Measurements from ENCODE around the gene SNTG2.

The SNTG2 gene

DNA sequence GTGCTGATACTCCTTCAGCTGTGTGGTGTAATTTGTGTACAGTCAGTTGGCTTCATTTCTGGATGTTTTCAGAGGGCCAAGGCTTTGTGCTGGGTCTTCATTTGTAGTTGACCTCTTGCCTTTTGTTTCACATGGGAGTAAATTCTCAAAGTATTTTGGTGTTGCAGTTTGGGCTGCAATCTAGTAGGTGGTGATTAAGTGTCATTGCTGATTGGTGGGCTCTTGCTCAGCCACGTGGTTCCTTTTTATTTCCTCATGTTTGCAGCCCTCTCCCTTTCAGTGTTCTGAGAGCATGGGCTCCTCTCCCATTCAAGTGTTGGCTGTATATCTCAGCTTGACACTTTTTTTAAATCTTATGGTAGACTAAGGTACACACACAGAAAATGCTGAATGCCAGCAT is 96.8 kb downstream of the SNTG2 start:
- no peak for DNase-seq (ENCODE audit: low read depth in 1 of 2, low spot score in 1 of 2)

- no peak for DNase-seq (ENCODE audit: low read depth in 1 of 2, low spot score in 1 of 2)
These were observed 99.0 kb downstream of the SNTG2 start for GRCh38 chr2:1049691-1050090.

DNA sequence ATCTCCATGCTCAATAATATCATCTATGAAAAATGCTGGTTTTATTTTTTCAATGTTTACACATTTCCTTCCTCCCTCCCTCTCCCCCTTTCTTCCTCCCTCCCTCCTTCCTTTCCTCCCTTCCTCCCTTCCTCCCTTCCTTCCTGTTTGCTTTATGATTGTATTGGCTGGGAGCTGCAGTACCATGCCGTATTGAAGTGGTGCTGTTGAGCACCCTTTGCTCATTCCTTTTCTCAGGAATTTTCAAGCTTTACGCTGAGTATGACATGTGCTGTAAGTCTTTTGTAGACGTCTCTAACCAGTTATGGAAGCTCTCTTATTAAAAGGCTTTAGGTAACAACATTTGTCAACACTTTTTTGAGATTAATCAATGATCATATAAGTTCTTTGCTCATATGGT is 100.4 kb downstream of the SNTG2 start:
- DNase-seq (ENCODE audit: low read depth in 1 of 2, low spot score in 1 of 2) = no peak

DNA sequence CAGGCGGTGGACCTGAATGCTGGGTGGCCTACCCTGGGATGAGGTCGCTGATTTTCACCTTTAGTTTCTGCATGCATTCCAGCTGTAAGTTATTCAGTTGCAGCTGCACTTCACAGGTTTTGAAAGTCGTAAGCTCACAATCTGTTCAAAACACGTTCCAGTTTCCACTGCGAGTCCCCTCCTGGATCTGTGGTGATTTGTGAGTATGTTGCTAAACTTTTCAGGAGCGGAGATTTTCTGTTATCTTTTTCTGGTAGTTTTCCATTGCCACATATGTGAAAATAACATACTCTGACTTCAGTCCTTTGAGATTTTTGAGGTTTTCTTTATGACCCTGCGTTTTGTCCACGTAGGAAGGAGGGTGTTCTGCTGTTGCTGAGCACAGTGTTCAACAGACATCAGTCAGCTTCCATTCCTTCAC is 102.1 kb downstream of the SNTG2 start:
- no peak for DNase-seq (ENCODE audit: low read depth in 1 of 2, low spot score in 1 of 2)

- DNase-seq (ENCODE audit: low read depth in 1 of 2, low spot score in 1 of 2) = no peak
These were observed 103.1 kb downstream of the SNTG2 start for GRCh38 chr2:1053786-1054185.

DNA sequence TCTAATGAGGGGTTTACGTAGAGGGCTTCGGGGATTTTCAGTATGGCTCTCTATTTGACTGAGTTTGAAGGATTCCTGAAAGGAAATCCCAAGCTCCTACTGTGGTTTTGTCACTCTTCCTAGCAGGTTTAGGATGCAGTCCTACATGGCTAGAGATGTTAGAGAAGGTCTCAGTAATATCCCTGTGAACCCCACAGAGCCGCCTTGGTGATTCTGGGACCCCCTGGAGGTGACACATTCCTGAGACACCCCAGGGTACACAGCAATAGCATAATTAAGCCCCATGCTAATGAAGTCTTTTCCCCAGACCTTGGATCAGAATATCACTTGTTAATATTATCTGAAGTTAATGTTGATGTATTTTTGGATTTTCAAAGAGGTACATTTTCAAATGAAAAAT is 103.8 kb downstream of the SNTG2 start:
- DNase-seq (ENCODE audit: low read depth in 1 of 2, low spot score in 1 of 2) = no peak

DNA sequence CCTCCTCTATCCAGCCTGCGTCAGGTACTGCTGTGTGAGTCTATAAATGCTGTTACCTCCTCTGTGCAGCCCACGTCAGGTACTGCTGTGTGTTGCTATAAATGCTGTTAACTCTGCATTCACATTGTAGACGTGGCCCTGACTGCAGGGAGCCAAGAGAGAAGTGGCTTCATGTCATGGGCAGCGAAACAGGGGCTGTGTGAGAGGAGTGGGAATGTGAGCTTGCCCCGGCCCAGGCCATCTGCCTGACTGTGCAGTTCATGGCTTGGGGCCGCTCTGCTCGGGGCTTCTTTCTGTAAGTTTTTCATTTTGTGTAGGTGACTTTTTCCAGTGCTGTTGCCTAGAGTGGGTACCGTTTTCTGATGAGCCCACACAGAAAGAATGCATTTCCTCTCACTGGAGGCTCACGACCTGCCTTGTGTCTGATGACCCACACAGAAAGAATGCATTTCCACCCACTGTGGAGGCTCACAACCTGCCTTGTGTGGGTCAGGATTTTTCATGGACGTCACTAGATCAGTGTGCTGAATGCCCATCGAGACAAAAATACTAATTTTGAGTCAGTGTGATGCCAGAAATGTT is 104.5 kb downstream of the SNTG2 start:
- DNase-seq (ENCODE audit: low read depth in 1 of 2, low spot score in 1 of 2) = no peak

GRCh38 chr2:1060372-1060771 is 109.7 kb downstream of the SNTG2 start:
- DNase-seq (ENCODE audit: low read depth in 1 of 2, low spot score in 1 of 2) = no peak

GRCh38 chr2:1060987-1061386 is 110.3 kb downstream of the SNTG2 start:
- DNase-seq (ENCODE audit: low read depth in 1 of 2, low spot score in 1 of 2) = no peak

- DNase-seq (ENCODE audit: low read depth in 1 of 2, low spot score in 1 of 2) = no peak
These were observed 117.6 kb downstream of the SNTG2 start for GRCh38 chr2:1068241-1068640.

DNA sequence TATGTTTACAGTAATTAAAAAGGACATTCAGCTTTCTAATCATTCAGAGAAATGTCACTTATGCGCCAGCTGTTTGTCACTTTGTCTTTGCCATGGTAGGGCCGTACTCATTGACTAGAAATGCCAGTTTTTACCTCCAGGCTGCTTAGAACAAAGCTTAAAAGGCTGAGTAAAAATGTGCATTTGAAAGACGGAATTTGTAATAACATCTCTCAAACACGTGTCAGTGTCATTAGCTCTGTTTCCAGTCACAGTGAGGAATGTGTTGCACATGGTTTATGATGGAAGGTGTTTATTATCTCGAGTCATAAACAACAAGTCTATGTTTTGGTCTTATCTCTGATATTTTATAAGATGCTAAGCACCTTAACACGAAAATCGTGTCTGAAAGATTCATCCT is 118.2 kb downstream of the SNTG2 start:
- DNase-seq (ENCODE audit: low read depth in 1 of 2, low spot score in 1 of 2) = no peak

DNA sequence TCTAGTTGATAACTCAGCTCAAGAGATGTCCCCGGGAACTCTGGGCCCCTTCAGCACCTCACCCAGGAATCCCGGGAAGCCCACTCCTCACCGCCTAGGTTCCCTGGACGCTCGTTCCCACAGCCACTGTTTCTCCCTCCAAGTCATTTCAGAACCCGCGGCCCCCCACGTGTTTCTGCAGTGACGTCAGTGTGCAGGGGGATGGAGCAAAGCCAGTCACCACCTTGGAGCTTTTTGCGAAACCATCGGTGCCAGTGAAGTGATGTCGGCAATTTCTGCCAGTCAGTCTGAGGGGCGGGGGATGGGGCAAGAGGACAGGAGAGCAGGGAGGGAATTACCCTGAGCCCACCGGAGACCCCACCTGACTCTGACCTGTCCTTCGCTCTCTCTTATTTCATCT is 119.2 kb downstream of the SNTG2 start:
- no peak for DNase-seq (ENCODE audit: low read depth in 1 of 2, low spot score in 1 of 2)

DNA sequence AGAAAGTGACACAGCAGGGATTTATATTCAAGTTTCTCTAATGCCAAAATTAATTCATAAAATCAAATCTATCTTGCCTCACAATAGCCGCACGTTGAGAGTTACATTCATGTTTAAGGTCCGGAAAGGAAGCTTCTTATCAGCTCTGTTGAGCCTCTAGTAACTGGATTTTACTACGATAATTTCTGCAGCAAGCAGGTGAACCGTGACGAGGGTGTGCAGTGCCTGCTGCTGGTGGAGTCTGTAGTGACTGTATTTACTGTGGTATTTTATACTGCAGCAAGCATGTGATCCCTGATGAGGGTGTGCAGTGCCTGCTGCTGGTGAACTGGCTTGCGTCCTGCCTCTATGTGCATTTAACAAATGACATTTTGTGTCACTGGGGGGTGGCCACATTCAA is 120.0 kb downstream of the SNTG2 start:
- DNase-seq (ENCODE audit: low read depth in 1 of 2, low spot score in 1 of 2) = no peak

GRCh38 chr2:1071650-1072049 is 121.0 kb downstream of the SNTG2 start:
- DNase-seq (ENCODE audit: low read depth in 1 of 2, low spot score in 1 of 2) = no peak

DNA sequence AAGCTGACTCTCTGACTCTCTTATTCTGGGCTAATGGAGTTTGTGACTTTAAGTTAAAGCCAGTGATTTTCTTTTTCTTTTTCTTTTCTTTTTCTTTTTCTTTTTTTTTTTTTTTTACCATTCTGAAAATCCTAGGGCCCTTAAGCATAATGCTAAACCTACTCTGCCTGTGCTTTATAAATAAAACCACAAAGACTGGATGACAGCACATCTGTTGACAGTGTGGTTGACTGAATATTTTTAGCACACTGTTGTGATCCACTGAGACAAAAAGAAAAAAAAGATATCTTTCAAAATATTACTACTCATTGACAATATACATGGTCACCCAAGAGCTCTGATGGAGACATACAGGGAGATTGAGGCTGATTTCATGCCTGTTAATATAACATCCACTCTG is 121.6 kb downstream of the SNTG2 start:
- DNase-seq (ENCODE audit: low read depth in 1 of 2, low spot score in 1 of 2) = no peak

- no peak for DNase-seq (ENCODE audit: low read depth in 1 of 2, low spot score in 1 of 2)
These were observed 127.3 kb downstream of the SNTG2 start for GRCh38 chr2:1077911-1078310.

GRCh38 chr2:1078326-1078725 is 127.7 kb downstream of the SNTG2 start:
- DNase-seq (ENCODE audit: low read depth in 1 of 2, low spot score in 1 of 2) = no peak

- DNase-seq (ENCODE audit: low read depth in 1 of 2, low spot score in 1 of 2) = no peak
These were observed 129.5 kb downstream of the SNTG2 start for GRCh38 chr2:1079873-1080799.

DNA sequence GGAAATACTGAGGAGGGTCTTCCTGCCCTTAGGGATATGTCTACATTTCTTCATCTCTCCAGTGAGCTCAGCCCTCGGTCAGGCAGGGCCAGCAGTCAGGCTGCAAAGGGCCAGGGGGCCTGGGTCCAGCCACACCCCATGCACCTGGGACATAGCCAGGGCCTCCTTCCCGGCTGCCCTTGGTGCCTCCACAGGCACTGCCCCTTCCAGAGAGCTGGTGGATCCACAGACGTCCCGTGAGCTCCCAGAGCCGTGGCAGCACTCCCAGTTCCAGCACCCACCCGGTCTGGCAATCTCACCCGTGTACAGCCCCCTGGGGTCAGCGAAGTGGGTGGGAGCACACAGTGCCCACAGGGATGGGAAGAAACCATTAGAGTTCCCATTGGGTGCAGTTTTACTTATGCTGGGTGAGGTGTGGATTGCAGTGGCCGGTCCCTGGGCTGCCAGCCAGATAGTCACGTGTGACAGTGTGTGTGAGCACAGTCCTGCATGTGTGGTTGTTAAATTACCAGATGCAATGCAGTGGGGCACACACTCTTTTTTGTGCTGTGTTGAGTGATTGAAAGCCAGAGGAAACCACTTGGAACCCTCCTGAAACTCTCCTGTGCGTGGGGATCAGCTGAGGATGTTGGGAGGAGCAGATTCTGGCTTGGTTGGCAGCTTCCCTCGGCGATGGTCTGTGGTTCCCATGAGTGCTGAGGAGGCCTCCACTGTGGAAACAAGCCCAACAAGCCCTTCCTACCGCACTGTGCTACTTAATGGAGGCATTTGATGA is 131.0 kb downstream of the SNTG2 start:
- DNase-seq (ENCODE audit: low read depth in 1 of 2, low spot score in 1 of 2) = no peak

GRCh38 chr2:1082456-1083205 is 132.0 kb downstream of the SNTG2 start:
- no peak for DNase-seq (ENCODE audit: low read depth in 1 of 2, low spot score in 1 of 2)

DNA sequence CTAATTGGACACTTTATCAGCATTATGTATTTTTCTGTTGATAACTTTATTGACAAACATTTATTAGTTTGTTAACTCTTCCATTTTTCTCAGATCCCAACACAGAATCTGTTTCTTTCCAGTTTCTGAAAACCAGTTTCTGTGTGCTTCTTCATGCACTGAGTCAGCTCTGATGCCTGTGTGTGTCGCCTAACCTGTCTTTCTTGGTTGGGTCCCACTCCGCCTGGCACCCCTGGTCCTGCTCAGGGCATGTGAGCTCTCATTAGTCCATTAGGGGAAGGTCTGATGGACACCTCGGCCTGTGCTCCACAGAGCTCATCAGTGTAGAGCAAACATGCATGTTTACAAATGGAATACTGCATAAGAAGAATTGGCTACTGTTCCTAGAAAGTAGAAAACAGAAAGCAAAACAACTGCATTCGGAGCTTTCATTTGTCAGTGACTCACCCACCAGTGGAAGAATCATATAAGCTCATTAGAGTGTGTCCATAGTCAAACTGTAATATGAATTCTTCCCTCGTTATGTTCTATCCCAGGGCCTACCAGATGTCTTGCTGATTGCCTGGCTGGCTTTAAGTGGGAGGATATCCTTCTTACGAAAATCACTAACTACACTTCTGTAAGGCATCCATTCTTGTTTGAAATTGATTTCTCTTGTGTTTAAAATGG is 137.7 kb downstream of the SNTG2 start:
- DNase-seq (ENCODE audit: low read depth in 1 of 2, low spot score in 1 of 2) = no peak
